Measurements from ENCODE around the gene MGAT4A.

Gene MGAT4A

DNA sequence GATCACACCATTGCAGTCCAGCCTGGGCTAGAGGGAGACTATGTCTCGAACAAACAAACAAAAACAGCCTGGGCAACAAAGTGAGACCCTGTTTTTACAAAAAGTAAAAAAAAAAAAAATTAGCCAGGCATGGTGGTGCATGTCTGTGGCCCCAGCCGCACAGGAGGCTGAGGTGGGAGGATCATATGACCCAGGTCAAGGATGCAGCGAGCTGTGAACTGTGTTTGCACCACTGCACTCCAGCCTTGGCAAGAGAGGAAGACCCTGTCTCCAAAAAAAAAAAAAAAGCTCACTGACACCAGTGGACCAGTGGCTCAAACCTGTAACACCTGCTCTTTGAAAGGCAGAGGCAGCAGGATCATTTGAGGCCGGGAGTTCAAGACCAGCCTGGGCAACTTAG, 82.5 kb downstream of the MGAT4A start:
- no peak overlapping the region for H3K4me3 ChIP-seq (ENCODE audit: low read length)
- no peak for TF ChIP-seq CTCF (conservative IDR thresholded peaks at IDR 0.05; ENCODE audit: low read length)
- DNase-seq (ENCODE audit: low read depth) = no peak

DNA sequence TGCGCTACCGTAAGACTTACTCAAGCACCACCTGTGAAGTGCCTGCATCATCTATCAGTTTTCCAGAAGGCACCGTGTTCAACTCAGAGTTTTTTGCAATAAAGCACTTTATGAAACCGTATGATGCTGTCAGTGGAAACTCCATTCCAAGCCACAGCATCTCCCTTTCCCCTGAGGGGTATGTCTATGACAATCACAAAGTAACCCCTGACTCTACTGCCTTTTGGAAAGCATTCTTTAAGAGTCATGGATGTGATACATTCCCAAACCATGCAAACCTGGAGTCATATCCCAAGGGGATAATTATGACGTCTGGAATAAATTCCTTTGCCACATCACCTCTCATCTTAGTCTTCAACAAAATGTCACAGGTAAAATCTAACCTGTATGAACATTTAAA, 83.3 kb downstream of the MGAT4A start:
- no peak for TF ChIP-seq CTCF (conservative IDR thresholded peaks at IDR 0.05; ENCODE audit: low read length)
- DNase-seq (ENCODE audit: low read depth) = peak; percentile 6
- no peak overlapping the region for H3K4me3 ChIP-seq (ENCODE audit: low read length)

GRCh38 chr2:98643496-98644100, 87.3 kb downstream of the MGAT4A start:
- no peak for TF ChIP-seq CTCF (conservative IDR thresholded peaks at IDR 0.05; ENCODE audit: low read length)
- H3K4me3 ChIP-seq (ENCODE audit: low read length) = no peak overlapping the region
- DNase-seq (ENCODE audit: low read depth) = no peak

DNA sequence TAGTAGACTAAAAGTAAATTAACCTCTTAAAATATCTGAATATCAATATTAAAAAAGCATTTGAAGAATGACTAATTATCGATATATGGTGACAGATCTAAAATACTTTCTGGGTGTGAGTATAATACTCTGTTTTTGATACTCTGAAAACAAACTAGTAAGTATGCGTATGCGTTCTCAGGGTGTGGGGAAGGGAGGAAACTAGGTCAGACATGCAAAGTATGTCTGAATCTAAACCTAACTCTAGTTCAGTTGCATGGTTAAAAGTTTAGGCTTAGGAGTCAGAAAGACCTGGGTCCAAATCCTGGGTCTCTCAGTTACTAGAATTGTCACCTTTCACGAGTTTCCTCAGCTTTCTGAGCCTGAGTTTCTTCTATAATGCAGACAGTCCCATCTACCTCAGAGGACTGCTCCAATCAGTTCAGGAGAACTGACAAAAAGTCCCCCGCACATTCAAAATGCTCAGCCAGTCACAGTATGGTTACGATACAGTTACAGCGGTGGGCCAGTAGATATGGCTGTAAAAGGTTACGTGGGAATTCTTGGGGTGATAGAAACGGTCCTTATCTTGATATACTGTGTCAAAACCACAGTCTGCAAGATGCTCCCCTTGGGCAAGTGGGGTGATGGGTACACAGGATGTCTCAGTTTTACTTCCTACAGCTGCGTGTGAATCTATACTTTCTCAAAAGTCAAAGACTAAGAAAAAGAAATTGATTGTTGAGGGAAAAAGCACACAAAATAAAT, 93.4 kb downstream of the MGAT4A start:
- no peak overlapping the region for H3K4me3 ChIP-seq (ENCODE audit: low read length)
- TF ChIP-seq CTCF (conservative IDR thresholded peaks at IDR 0.05; ENCODE audit: low read length) = no peak
- no peak for DNase-seq (ENCODE audit: low read depth)

- H3K4me3 ChIP-seq (ENCODE audit: low read length) = no peak overlapping the region
- TF ChIP-seq CTCF (conservative IDR thresholded peaks at IDR 0.05; ENCODE audit: low read length) = 0 out of 2 replicates have a peak, but pooled peaks have one; percentile 20
- no peak for DNase-seq (ENCODE audit: low read depth)
These were observed 96.4 kb downstream of the MGAT4A start for GRCh38 chr2:98634406-98635092.

- no peak for TF ChIP-seq CTCF (conservative IDR thresholded peaks at IDR 0.05; ENCODE audit: low read length)
- no peak for DNase-seq (ENCODE audit: low read depth)
- no peak overlapping the region for H3K4me3 ChIP-seq (ENCODE audit: low read length)
These were observed 98.6 kb downstream of the MGAT4A start for GRCh38 chr2:98632351-98632750.

Data from AG10803 (cell line).